Endodermal cell (in vitro differentiated cells): ENCODE measurements around the gene CDPF1. TPM values are rescaled to one million over a fixed set of nuclear protein-coding genes. Genes with fewer than 3 reads are reported as not detected.

Source experiments
- DNase-seq: peaks from one replicate; pipeline ENCODE4 v3.0.0-alpha.2; 2017
- H3K27ac ChIP-seq: 2 replicates; pipeline ENCODE4 v1.5.1; 2013; ENCODE audit warnings: mild to moderate bottlenecking, low read depth, low read length, moderate library complexity
- H3K27me3 ChIP-seq: 2 replicates; pipeline ENCODE4 v1.6.1; 2013; ENCODE audit warnings: mild to moderate bottlenecking, low read length, moderate library complexity; ENCODE audit not compliant: insufficient read depth, control insufficient read depth, poor library complexity, severe bottlenecking
- H3K36me3 ChIP-seq: 2 replicates; pipeline ENCODE4 v1.7.0; 2013; ENCODE audit warnings: mild to moderate bottlenecking, low read length, moderate library complexity; ENCODE audit not compliant: control insufficient read depth, insufficient read depth
- H3K4me1 ChIP-seq: one replicate; pipeline ENCODE4 v1.7.0; 2013; ENCODE audit warnings: low read length; ENCODE audit not compliant: control insufficient read depth, insufficient read depth
- H3K4me3 ChIP-seq: 2 replicates; pipeline ENCODE4 v1.5.1; 2013; ENCODE audit warnings: mild to moderate bottlenecking, low read length, moderate library complexity
- H3K9ac ChIP-seq: 2 replicates; pipeline ENCODE4 v1.6.1; 2013; ENCODE audit warnings: mild to moderate bottlenecking, low read length, moderate library complexity; ENCODE audit not compliant: poor library complexity, severe bottlenecking; ENCODE audit errors: extremely low read depth
- H3K9me3 ChIP-seq: 2 replicates; pipeline ENCODE4 v1.6.1; 2013; ENCODE audit warnings: mild to moderate bottlenecking, low read length, moderate library complexity; ENCODE audit not compliant: control insufficient read depth
- H3K27ac Mint-ChIP-seq: 2 replicates; pipeline ENCODE4 v1.8.0; 2020; ENCODE audit warnings: mixed read lengths
- H3K27me3 Mint-ChIP-seq: 2 replicates; pipeline ENCODE4 v1.8.0; 2021; ENCODE audit warnings: mild to moderate bottlenecking, mixed read lengths; ENCODE audit not compliant: insufficient read depth
- H3K36me3 Mint-ChIP-seq: 2 replicates; pipeline ENCODE4 v1.8.0; 2020; ENCODE audit warnings: low read depth, mixed read lengths
- H3K4me1 Mint-ChIP-seq: 2 replicates; pipeline ENCODE4 v1.8.0; 2020; ENCODE audit warnings: mixed read lengths
- H3K4me3 Mint-ChIP-seq: 2 replicates; pipeline ENCODE4 v1.8.0; 2020; ENCODE audit warnings: mild to moderate bottlenecking, moderate library complexity, mixed read lengths
- H3K9me3 Mint-ChIP-seq: 2 replicates; pipeline ENCODE4 v1.8.0; 2020; ENCODE audit warnings: mild to moderate bottlenecking, mixed read lengths
- WGBS, 2 experiments: methylation state at CpG; one replicate each; pipeline versions ENCODE4 v1.1.5 to v1.1.7; 2013; ENCODE audit warnings: missing lambda C conversion rate in 2 of 2, mixed read lengths in 1 of 2; ENCODE audit not compliant: insufficient coverage in 1 of 2, insufficient read length in 1 of 2; 5-methylcytosine and 5-hydroxymethylcytosine counted together
- total RNA-seq, 2 donors: library from RNA; stranded (reverse); fragmentation: NEBNext Ultra II Directional in 1 of 2; extraction: Animal tissue kit (Norgen Biotek cat#: 25700) in 1 of 2; gene quantifications; 2 replicates in 1 of 2; 3 replicates in 1 of 2; pipeline ENCODE4 v1.2.1, GENCODE V29; 2021
- TF ChIP-seq, protein P1 (sequence below): fragments of 200-600 bp; sonication (generic); conservative IDR thresholded peaks from 2 replicates; pipeline ENCODE4 v1.5.0; 2021; ENCODE audit warnings: antibody characterized with exemption, mild to moderate bottlenecking

CDPF1 gene
- total RNA-seq, 2 donors from 2014 or later = 11.3 to 15.1 TPM

DNA sequence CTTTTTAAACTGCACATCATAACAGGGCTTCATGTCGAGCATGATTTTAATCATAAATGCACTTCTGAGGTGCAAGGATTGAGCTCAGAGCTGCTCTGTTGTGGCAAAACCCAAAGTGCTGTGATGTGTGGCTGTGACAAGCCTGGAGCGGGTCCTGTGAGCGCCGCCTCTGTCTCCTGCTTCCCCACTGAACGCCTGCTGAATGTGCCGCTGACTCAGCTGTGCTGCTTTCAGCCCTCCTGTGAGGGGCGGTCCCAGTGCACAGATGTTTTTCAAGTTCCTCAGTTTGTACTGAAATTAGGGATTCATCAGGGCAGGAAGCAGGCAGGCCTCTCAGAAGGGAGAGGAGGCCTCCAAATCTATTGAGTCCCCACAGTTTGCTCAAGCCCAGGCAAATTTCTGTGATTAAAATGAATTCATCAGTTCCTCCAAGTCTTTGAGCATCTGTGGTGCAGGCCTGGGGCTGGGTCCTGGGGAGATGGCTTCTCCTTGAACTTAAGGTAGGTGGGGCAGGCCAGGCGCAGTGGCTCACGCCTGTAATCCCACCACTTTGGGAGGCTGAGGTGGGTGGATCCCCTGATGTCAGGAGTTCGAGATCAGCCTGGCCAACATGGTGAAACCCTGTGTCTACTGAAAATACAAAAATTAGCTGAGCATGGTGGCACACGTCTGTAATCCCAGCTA lies 43.6 kb upstream of the CDPF1 start:
- TF ChIP-seq, protein P1, sequence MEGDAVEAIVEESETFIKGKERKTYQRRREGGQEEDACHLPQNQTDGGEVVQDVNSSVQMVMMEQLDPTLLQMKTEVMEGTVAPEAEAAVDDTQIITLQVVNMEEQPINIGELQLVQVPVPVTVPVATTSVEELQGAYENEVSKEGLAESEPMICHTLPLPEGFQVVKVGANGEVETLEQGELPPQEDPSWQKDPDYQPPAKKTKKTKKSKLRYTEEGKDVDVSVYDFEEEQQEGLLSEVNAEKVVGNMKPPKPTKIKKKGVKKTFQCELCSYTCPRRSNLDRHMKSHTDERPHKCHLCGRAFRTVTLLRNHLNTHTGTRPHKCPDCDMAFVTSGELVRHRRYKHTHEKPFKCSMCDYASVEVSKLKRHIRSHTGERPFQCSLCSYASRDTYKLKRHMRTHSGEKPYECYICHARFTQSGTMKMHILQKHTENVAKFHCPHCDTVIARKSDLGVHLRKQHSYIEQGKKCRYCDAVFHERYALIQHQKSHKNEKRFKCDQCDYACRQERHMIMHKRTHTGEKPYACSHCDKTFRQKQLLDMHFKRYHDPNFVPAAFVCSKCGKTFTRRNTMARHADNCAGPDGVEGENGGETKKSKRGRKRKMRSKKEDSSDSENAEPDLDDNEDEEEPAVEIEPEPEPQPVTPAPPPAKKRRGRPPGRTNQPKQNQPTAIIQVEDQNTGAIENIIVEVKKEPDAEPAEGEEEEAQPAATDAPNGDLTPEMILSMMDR = no peak
- Mint-ChIP-seq H3K27ac (peak overlapping the region; percentile 52), H3K4me1 (peaks cover 12% of the 10 kb centered on the region), H3K9me3 (no peaks in the 10 kb centered on the region), H3K36me3 (peaks cover 32% of the 10 kb centered on the region), H3K4me3 (no peak overlapping the region), H3K27me3 (no peaks in the 10 kb centered on the region)
- Histone ChIP-seq H3K9me3 (no peaks in the 10 kb centered on the region), H3K4me1 (no peaks in the 10 kb centered on the region), H3K9ac (no peak overlapping the region), H3K27me3 (no peaks in the 10 kb centered on the region), H3K36me3 (peaks cover 13% of the 10 kb centered on the region), H3K27ac (no peak overlapping the region), H3K4me3 (no peak overlapping the region)
- DNase-seq = no peak
- 87% methylated on average over 8 to 11 of the region's 11 CpGs for WGBS, 2 experiments

- DNase-seq = no peak
- Mint-ChIP-seq H3K4me3 (no peak overlapping the region), H3K9me3 (no peaks in the 10 kb centered on the region), H3K36me3 (peaks cover 32% of the 10 kb centered on the region), H3K27me3 (no peaks in the 10 kb centered on the region), H3K27ac (no peak overlapping the region), H3K4me1 (peaks cover 10% of the 10 kb centered on the region)
- Histone ChIP-seq H3K36me3 (peaks cover 8% of the 10 kb centered on the region), H3K4me1 (no peaks in the 10 kb centered on the region), H3K9ac (no peak overlapping the region), H3K27me3 (no peaks in the 10 kb centered on the region), H3K4me3 (no peak overlapping the region), H3K9me3 (no peaks in the 10 kb centered on the region), H3K27ac (no peak overlapping the region)
- 94 to 99% methylated on average over 11 to 14 of the region's 14 CpGs for WGBS, 2 experiments
- TF ChIP-seq, protein P1 = no peak
Observed at GRCh38 chr22:46292732-46293131, 42.6 kb upstream of the CDPF1 start.

DNA sequence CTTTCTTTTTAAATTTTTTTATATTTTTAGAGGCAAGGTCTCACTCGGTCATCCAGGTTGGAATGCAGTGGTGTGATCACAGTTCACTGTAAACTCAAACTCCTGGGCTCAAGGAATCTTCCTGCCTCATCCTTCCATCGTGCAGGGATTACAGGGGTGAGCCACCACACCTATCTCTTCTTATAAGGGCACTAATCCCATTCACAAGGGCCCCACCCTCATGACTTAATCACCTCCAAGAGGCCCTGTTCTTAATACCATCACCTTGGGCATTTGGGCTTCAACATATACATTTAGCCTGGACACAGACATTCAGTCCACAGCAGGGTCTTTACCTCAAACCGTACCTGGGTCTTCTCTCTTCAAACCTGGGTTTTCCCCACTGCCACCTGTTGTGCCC lies 42.1 kb upstream of the CDPF1 start:
- peaks cover 4% of the 10 kb centered on the region for H3K4me1 Mint-ChIP-seq
- no peaks in the 10 kb centered on the region for H3K9me3 Mint-ChIP-seq
- Histone ChIP-seq H3K36me3 (peaks cover 8% of the 10 kb centered on the region), H3K27ac (no peak overlapping the region), H3K9ac (no peak overlapping the region), H3K4me1 (no peaks in the 10 kb centered on the region), H3K4me3 (no peak overlapping the region), H3K27me3 (no peaks in the 10 kb centered on the region), H3K9me3 (no peaks in the 10 kb centered on the region)
- WGBS, 2 experiments = 87 to 96% methylated on average over 3 of the region's 3 CpGs
- TF ChIP-seq, protein P1 = no peak
- H3K27ac Mint-ChIP-seq = no peak overlapping the region
- peaks cover 36% of the 10 kb centered on the region for H3K36me3 Mint-ChIP-seq
- H3K4me3 Mint-ChIP-seq = no peak overlapping the region
- no peak for DNase-seq
- no peaks in the 10 kb centered on the region for H3K27me3 Mint-ChIP-seq
